LNCaP clone FGC (cell line): ENCODE measurements around the gene PUDP.
A peak's percentile ranks its signal among the peaks of the same experiment; 100 is the strongest.
"Not testable (repeated sequence)": the region's sequence is repeated elsewhere in the genome, so short reads cannot be mapped to it uniquely, and the experiment has no call there.

Source experiments
- DNase-seq: peaks from one replicate; pipeline ENCODE4 v3.0.0-alpha.2; 2011; ENCODE audit warnings: low read depth
- H3K4me3 ChIP-seq: 2 replicates; pipeline ENCODE4 v1.5.1; 2011; ENCODE audit warnings: mild to moderate bottlenecking, low read depth, low read length, control low read depth
- TF ChIP-seq, protein P1 (sequence below): IDR thresholded peaks from 2 replicates; pipeline ENCODE4 v1.5.1; 2012; ENCODE audit warnings: mild to moderate bottlenecking; ENCODE audit not compliant: control insufficient read depth, insufficient read depth; ENCODE audit errors: extremely low read depth

PUDP gene

DNA sequence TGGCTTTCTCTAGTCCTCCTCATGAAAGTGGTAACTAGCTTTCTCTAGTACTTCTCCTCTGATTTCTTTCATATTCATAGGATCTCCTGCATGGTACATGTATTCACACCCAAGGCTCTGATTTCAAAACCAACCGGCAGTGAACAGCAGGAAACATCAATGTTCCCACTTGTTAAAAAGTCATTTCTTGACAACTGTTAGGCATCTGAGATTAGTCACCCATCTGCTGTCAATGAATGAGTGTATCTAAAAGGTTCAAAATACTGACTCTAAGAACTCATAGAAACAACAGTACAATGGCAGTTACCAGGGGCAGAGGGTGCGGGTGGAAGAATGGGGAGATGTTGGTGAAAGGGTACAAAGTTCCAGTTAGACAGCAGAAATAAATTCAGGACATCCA, 31.5 kb upstream of the PUDP start:
- TF ChIP-seq, protein P1, sequence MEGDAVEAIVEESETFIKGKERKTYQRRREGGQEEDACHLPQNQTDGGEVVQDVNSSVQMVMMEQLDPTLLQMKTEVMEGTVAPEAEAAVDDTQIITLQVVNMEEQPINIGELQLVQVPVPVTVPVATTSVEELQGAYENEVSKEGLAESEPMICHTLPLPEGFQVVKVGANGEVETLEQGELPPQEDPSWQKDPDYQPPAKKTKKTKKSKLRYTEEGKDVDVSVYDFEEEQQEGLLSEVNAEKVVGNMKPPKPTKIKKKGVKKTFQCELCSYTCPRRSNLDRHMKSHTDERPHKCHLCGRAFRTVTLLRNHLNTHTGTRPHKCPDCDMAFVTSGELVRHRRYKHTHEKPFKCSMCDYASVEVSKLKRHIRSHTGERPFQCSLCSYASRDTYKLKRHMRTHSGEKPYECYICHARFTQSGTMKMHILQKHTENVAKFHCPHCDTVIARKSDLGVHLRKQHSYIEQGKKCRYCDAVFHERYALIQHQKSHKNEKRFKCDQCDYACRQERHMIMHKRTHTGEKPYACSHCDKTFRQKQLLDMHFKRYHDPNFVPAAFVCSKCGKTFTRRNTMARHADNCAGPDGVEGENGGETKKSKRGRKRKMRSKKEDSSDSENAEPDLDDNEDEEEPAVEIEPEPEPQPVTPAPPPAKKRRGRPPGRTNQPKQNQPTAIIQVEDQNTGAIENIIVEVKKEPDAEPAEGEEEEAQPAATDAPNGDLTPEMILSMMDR = no peak
- no peak overlapping the region for H3K4me3 ChIP-seq
- DNase-seq = no peak

DNA sequence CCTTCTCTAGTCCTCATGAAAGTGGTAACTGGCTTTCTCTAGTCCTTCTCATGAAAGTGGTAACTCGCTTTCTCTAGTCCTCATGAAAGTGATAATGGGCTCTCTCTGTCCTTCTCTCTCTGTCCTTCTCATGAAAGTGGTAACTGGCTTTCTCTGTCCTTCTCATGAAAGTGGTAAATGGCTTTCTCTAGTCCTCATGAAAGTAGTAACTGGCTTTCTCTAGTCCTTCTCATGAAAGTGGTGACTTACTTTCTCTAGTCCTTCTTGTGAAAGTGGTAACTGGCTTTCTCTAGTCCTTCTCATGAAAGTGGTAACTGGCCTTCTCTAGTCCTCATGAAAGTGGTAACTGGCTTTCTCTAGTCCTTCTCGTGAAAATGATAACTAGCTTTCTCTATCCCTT, 30.9 kb upstream of the PUDP start:
- not testable (repeated sequence) for DNase-seq

DNA sequence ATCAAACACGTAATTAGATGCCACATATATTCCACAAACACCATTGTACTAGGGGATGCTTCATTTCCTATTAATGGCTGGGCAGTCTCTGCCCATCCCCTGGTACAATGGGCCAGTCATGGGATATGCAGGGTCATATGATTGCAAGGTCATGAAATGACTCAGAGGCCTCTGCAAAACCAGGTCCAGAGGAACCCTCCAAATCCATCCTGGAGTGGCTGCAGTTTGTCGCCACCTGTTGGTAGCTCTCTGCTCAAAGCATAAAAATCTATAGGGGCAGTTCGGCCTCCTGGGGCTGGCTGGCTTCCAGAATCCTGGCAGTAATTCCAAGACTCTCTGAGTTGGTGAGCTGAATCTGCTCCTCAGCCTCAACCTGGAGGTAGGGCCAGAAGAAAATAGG, 22.9 kb upstream of the PUDP start:
- TF ChIP-seq, protein P1 = peak; percentile 28
- DNase-seq = no peak
- no peak overlapping the region for H3K4me3 ChIP-seq

More for the DNA sequence above, 30.9 kb upstream of the PUDP start:
- H3K4me3 ChIP-seq = not testable (repeated sequence)

DNA sequence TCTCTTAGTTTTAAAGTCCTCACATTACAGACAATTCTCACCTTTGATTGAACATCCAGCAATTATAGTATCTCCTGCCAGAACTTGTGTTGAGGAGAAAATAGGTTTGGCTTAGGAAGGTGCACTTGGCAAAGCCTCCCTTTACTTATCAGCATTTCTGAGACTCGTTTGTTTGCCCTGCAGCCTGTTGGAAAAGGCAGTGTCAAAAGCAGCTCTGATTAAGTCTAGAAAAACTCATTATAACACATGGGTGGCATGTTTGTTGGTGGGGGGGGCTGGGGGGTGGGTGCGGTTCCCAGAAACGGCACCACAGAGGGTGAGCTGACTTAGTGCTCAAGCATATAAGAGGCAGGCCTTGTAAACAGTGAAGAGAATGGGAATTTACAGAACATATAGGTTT, 21.7 kb upstream of the PUDP start:
- no peak overlapping the region for H3K4me3 ChIP-seq
- TF ChIP-seq, protein P1 = no peak
- DNase-seq = no peak

DNA sequence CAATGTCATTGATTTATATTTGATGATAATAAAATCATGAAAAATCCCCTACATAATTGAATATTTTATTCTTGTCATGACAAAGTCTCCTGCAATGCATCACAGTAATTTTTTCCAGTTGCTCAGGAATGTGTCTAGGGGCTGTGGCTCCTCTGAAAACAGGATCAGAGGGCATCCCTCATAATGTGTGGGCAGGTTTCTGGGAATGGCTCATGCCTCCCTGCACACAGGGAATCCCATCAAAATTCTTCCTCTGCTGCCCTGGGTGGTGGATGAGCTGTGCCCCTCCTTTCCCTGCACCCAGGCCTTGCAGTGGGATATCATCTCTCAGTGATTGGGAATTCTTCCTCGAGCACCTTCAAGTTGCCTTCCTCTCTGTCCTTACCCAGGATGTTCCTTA, 20.4 kb upstream of the PUDP start:
- TF ChIP-seq, protein P1 = no peak
- no peak overlapping the region for H3K4me3 ChIP-seq
- no peak for DNase-seq

DNA sequence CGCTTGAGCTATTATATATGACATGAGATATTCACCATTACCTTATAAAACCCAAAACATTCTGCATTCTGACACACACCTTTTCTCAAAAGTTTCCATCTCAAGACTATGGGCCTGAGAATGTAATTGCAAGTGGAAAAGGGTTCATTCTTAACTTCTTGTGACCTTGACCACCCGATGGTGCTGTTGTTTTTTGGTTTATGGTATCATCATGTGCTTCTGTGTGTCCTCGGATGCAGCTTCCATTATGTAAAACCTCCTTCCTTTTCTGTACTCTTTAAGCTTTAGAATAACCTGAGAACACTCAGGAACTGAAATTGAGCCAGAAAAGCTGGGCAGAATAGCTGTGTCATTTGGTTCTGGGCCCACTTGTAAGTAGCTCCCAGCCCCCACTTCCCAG, 16.2 kb upstream of the PUDP start:
- DNase-seq = no peak
- no peak overlapping the region for H3K4me3 ChIP-seq
- TF ChIP-seq, protein P1 = no peak

DNA sequence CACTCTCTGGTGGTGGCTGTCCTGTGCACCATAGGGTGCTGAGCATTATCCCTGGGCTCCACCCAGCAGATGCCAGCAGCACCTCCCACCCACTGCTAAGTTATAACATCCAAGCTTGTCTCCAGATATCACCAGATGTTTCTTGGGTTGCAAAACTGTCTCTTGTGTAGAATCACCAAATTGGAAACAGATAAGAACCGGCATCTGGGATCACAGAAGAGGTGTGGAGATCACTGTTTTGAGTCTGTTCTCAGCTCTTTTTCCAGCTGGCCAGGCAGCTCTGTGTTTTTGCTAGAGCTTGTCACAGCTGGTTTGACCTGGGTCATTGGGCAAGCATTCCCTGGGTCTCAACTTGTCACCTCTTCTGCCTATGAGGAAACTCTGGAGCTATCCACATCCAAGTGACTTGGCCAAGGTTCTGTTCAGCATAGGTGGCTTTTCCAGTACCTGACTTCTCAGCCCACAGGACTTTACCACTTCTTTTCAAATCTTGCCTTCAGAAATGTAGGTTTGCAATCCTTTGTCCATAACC, 15.3 kb upstream of the PUDP start:
- H3K4me3 ChIP-seq = no peak overlapping the region
- TF ChIP-seq, protein P1 = no peak
- DNase-seq = no peak
